HG03342 (cell line): Measurements from ENCODE around the gene ERF.

ENCODE experiments used
- ATAC-seq: cut with Tn5 transposase; IDR thresholded peaks from one replicate; pipeline ENCODE4 v1.9.1; 2021; ENCODE audit warnings: mild to moderate bottlenecking, moderate library complexity; ENCODE audit not compliant: unreplicated experiment

The ERF gene

DNA sequence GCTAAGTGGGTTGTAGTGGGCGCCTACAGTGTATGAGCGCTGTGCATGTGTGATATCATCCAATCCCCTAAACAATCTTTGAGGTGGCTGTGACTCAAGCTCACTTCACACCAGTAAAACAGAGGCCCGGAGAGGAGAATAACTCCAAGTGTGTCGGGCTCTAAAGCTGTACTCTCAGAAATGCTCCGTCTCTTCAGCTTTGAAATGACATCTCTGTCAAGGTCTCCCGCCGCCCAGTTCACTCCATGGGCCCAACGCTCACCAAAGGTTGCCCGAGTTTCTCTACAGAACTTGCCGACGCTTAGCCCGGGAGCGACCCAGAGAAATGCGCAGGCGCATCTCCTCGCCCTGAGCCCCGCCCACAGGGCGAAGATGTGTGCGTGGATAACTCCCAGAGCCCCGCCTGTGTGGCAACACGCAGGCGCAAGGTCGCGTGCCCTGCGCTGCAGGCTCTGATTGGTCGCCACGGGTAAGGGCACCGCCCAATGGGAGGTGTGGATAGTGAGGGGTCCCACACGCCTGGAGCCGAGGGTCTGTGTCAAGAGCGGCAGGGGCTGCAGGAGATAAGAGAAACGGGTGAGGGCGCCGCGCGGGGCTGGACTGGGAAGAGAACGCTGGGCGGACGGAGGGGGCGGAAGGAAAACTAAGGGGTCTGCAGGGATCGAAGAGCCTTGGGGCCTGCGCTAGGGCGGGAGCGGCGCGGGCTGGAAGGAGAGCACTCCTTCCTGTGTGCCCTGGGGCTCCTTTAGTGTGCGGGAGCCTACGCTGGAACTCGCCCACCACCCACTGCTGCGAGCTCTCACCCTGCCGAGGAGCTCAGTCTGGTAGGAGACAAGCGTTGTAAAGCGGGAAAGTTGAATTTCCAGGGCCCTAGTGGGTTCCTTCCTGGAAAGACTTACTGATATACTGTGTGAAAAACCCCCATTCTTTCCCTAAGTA is 34.8 kb downstream of the ERF start, which contains the start of gene ZNF526:
Gene ZNF526 (plus strand): TSS at position 501 of the 939 bp plus-strand sequence. CDS start 4,092 bp downstream, outside the sequence.
- ATAC-seq, result peak; percentile 69

DNA sequence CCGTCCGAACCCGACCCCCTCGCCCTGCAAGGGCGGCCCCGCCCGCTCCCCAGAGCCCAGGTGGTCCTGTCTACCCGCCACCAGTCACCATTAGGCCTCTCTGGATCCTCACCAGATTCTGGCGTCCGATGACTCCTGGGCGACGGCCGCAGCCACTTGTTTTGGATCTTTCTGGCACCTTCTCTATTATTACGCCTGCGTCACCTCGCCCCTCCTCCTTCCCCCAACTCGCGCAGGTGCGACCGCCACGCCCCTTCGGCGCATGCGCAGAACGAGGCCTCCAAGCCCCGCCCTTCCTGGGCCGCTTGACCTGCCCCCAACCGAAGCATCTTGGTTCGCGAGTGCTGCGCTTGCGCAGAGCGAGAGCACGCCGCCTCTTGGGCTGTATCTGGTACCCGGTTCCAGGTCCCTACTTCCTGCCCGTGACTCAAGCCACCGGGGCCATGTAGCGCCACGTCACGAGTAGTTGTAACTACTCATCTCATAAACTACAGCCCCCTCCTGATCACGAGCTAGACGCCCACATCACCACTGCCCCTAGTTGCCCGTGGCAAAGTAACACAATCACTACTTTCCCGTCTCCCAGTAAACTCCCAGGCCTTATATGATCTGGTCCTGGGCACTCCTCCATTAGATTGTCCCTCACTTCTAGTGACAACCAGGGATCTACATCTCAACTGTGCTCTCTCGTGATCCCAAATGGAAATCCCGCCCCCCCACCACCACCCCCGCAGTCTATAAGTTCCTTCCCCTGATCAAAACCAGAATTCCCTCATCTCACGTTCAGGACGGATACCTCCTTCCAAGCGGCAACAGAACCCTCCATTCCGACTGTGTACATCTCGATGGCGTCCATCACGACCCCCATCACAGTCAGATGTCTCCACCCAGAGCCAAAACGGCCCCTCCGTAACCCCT is 37.1 kb downstream of the ERF start, which contains the start of gene DEDD2:
Gene DEDD2 (minus strand): TSS at position 158 of the 918 bp plus-strand sequence. CDS start 670 bp downstream, outside the sequence.
- ATAC-seq, result peak; percentile 61

DNA sequence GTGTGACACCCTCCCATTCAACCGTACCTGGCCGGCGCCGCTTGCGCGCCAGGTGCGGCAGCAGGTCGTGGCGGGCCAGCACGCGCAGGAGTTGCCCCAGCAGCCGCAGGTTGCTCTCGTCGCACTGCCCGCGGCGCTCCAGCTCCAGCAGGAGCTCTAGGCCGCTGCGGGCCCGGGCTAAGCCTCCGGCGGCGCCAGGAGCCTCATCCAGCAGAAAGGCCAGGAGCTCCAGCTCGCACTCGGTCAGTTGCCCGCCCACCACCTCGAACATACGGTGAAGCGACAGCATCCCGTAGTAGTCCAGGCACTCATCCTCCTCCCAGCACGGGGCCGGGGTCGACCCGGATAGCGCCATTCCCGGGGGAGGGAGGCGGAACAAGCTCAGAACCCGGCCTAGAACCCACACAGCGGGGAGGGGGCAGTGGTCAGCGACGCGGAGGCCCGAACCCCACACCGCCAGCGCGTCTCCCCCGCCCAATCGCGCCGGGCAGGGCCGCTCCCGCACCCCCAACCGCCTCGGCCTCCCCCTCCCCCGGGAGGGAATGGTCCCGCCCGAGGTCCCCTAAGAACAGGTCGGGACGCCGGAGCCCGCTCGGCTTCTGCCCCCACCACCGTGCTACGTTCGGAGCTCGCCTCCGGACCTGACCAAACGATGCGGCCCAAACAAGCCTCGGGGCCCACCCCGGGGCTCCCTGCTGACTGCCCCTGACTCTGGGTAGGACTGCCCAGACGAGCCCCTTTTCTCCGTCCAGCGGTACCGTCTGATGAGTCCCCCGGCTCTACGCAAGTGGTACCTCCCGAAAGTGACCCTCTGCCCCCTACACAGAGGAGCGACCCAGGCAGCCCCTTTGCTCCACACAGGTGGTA is 38.0 kb downstream of the ERF start:
- no peak for ATAC-seq

DNA sequence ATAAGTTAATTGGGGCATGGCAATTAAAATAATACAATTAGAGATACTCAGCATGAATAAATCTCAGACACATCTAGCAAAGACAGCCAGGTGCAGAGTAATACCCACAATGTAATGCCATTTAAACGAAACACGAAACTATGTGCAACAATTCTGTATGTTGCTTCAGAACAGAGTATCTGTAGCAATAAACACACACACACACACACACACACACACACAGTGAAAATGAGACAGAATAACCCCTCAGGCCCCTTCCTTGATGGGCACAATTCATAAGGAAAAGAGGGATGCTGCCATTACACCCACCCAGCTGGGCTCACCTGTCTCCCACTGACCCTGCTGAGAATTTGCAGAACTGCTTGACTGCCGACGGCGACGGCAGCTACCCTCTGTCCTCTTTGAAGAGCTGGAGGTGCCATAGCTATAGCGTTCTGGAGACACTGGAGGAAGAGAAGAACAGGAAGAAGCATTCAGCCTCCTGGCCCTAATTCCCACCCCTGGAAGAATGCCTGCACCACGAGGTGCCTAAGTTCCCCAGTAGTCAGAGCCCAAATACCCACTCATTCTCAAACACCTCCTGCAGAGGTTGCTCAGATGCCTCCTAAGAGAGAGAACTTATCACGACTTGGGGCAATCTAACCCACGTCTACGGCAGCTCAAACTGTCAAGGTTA is 40.0 kb downstream of the ERF start:
- no peak for ATAC-seq

DNA sequence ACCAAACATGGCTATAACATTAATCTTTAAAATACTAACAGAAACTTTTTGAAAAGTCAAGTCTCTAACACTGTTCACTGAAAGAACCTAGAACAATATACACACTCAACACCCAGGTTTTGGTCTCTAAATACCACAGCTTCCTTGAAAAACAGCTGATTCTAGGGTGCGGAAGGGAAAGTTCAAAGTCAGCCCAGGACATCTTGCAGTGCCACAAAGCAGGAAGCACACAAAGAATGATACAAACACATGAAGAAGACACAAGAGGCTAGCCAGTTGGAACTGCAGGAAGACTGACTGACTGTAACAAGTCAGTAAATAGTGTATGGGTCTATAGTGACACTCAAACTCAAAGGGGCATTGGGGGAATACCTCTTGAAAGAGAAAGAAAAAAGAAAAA is 42.0 kb downstream of the ERF start:
- ATAC-seq, result no peak

DNA sequence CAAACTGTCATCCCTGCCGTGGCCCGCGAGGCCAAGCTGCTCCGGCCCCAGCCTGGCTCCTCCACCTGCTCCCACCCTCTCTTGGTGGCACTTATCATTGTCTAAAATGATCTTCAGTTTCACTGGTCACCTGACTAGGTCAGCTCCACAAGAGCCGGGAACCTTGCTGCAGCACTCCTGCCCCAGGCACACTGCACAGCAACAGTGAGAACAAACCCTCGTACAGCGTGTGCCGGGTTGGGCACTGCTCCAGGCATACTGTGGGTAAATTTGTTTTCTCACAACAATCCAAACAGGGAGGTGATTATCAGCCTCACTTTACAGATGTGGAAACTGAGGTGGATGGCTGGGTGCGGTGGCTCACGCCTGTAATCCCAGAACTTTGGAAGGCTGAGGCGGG is 46.3 kb downstream of the ERF start:
- ATAC-seq, result no peak

DNA sequence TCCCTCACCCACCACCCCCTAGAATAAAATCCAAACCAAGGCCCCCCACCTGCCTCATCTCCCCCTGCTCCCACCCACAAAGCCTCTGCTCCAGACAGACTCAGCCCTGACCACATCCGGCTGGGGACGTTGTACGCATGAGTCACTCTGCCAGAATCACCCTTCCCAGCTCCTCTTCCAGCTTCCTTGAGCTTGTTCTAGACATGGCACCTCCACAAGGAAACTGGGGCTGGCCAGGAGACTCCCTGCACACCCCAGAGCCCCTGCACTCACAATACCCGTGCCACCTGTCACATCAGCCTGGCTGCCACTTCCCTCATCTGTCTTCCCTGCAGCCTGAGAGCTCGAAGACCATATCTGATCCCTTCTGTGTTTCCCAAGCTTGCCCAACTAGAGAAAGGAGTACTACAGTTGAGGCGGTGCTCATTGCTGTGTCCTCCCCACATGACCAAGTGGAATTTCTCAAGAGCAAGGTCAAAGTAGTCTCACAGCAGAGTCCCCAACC is 47.1 kb downstream of the ERF start:
- ATAC-seq, result no peak

DNA sequence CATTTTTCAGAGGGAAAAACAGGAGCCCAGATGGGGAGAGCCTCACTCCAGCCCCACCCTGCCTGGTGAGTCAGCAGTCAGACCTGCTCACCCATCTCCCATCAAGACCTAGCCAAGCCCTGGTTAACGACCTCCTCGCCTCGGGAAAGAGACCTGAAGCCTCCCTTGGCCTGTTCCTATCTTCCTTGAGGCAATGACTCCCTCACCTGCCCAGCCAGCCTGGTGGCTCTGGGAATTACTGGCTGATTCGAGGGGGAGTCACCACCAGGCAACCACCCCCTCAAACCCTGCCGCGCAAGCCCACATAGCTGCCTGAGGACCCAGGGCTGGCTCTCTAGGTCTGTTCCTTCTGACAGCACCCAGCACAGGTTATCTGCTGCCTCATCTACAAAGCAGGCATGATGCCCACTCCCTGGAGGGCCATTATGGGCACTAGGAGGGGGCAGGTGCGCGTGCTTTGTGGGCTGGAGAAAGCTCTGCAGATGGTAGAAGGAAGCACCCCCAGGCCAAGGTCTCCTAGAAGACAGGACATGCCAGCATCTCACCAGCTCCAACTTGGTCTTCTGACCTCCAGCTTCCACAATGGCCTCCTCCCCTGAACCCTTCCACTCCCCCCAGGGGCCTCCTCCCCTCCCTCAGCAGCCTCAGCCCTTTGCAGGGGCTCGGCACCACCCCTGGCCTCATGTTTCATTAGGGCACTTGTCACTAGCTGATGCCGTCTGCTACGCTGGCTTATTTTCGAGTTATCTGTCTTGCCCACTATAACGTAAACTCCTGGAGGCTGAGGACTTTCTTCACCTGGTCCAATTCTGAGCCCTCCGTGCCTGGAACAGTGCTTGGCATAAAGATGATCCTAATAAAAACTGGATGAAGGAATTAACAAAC is 47.8 kb downstream of the ERF start:
- no peak for ATAC-seq

DNA sequence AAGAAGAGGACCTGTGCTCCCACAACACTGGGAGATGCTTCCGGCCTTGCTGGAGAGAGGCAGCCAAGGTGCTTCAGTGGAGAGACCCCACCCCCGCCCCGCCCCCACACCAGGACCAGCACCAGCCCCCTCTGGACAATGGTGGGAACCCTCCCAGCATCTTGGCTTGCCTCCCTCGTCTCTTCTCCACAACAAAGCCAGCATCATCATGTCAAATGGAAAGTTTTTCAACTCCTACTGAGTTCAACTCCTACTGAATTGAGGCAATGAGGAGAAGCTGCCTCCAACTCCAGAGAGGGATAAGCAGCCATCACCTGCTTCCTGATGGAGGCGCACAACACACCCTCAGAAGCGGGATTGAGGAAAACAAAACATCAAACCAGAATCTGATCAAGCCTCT is 50.3 kb downstream of the ERF start:
- no peak for ATAC-seq

DNA sequence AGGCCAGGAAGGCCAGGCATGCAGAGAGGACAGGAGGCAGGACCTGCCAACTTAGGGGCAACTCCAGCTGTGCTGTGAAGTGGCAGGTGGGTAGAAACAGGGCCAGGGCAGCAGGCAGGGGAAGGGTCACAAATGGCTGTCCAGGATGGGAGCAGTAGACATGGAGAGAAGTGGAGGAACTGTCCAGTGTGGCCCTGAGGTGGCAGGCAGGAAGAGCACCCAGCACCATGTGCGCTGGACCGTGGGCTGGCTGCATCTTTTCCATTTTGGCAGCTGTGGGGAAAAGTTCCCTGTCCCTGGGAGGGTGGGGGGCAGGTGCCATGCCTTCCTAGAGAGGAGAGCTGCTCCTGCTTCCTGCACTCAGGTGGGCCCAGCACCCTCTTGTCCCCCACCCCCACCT is 51.2 kb downstream of the ERF start:
- ATAC-seq, result no peak

DNA sequence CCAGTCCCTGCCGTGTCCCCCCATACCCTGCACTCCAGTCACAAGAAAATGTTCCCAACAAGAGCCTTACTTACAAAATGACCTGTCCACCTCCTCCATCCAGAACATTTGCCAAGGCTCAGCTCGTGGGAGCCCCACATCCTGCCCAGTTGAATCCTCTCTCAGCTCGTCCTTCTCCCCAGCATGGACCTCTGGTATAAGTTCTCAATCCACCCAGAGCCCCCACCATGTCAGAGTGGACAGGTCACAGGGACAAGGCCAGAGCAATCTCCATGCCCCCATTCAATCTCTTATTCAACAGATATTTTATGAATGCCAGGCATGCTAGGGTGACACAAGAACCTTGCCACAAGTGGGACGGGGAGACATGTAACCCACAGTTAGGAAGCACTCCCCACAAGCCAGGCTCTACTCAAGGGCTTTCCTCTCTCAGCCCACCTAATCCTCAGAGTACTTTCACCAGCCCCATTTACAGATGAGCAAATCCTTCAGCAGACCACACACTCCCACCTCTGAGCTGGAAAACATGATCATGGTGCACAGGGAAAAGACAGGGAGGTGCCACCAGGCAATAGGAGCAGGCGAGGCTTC is 52.5 kb downstream of the ERF start:
- no peak for ATAC-seq

DNA sequence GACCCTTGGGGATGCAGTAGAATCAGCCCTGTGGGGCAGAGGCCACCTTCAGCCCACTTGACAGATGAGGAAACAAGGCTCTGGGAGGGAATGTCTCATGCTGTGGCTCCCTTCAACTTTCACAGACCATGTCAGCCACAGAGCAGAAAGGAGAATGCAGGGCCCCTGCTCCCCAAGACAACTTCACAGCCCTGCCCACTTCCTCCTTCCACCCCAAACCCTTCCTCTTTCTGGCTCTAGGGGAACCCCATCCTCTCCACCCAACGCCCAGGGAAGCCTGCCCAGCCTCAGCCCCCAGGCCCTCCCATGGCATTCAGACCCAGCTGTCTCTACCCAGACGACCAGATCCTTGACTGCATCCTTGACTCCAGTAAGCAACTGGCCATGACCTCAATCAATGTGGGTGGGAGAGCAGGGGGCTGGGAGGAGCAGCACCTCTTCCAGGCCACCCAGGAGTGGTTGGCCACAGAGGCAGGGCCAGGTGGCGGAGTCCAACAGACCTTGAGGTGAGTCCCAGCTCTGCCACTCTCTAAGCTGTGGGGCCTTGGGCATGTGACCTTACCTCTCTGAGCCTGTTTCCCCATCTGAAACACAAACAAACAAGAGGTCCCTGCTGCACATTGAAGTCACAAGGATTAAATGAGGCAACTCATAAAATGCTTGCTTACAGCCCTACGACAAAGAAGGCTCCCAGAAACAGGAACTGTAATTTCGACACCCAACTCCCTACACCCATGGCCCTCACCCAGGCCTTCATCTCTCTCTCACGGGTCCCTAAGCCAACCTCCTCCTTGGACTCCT is 53.2 kb downstream of the ERF start:
- peak; percentile 40 for ATAC-seq

DNA sequence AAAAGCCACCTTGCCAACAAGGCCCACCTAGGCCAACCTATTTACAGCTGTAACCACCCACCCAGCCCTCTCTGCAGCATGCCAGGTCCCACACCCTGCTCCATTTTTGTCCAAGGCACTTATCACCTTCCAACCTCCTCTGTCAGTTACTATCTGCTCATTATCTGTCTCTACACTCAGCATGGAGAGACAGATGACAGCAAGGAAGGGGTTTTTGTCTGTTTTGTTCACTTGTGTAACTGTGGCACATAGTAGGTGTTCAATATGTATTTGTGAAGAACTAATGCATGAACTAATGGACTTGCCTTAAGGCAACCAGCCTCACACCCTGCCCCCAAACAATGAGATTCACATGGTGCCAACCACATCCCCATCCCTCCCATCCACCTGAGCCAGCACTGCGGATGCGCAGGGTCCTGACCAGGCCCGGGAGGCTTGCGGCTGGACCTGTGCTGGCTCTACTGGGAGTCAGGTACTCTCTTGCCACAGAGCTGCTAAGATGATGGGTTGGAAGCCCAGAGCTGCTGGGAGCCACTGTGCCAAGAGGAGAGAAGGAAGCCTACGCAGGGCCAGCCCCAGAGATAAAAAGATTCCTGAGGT is 54.7 kb downstream of the ERF start:
- ATAC-seq, result no peak

DNA sequence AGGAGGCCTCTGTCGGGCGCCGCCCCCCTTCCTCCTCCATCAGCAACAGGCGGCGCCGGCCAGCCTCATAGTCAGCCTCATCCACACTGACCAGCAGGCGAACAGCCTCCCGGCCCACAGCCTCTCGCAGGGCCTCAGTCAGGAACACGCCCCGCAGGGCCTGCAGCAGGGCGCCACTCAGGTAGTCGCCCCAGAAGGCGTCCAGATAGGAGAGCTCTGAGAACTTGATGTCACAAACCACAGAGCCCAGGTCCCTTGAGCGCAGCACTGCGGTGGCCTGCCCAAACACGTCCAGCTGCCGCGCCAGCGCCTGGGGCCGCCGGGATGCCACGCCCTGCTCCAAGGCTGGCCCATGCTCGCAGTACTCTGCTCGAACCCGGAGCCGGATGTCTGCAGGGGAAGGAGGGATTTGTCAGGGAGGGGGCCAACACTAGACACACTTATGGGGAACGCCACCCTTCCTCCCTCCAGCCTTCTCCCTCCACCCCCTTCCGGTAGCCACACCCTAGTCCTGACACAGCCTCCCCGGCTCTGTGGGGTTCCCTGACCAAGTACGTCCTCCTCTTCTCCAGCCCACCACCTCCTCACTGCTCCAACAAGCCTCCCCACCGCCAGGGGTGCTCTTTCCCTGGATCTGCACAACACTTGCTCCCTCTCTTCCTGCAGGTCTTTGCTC is 55.4 kb downstream of the ERF start:
- peak; percentile 31 for ATAC-seq

DNA sequence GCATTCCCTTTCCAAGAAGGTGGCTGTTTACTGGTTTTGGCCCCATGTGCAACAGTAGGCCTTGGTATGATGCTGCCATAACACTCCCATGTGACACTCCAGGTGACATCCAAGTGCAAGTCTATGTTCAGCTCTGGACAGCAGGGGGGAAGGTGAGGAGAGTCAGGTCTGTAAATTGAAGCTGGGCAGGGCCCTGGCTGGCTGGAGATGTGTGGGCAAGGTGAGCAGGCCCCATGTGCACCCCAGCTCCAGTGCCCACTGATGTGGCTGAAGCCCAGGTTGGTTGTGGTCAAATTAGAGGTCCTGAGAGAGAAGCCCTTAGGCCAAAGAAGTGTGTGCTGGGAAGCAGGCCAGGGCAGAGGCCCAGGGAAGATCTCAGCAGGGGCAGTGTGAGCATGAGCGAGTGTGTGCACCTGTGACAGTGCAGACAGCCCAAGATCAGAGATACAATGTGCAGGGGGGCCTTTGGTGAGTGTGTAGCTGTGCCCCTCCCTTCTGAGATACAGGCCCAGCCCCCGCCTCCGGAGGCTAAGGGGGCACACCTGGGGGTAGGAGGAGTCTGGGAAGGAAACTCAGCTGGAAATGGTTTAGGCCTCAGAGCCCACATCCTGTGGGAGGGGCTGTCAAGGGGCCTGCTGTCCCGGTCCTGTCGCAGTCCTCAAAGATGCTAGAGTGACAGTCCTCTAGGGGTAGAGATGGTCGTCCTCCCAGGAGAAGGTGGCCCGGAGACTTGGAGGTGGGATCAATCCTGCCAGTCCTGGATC is 56.1 kb downstream of the ERF start:
- ATAC-seq, result peak; percentile 33
